C4-2B (cell line): ENCODE results near the gene PNMA6E.

Experiments
- H3K27ac ChIP-seq: fragments of 450-650 bp; 2 replicates; pipeline ENCODE4 v1.5.1; 2017
- CTCF ChIP-seq: fragments of 450-650 bp; conservative IDR thresholded peaks from 2 replicates; pipeline ENCODE4 v1.5.1; 2017; ENCODE audit warnings: mild to moderate bottlenecking
- ZFX ChIP-seq: fragments of 450-650 bp; IDR thresholded peaks from 2 replicates; pipeline ENCODE4 v1.6.1; 2017

PNMA6E gene

GRCh38 chrX:153441981-153442380 is 40.8 kb upstream of the PNMA6E start:
- no peak overlapping the region for H3K27ac ChIP-seq
- TF ChIP-seq CTCF (no peak), ZFX (no peak)

GRCh38 chrX:153441296-153441695 is 40.1 kb upstream of the PNMA6E start:
- H3K27ac ChIP-seq, result no peak overlapping the region
- TF ChIP-seq ZFX (no peak), CTCF (no peak)

- TF ChIP-seq ZFX (no peak), CTCF (no peak)
- H3K27ac ChIP-seq, result no peak overlapping the region
These were observed 39.5 kb upstream of the PNMA6E start for GRCh38 chrX:153440556-153441135.

GRCh38 chrX:153439977-153440376 is 38.8 kb upstream of the PNMA6E start:
- no peak overlapping the region for H3K27ac ChIP-seq
- no peak for TF ChIP-seq ZFX
- no peak for TF ChIP-seq CTCF

GRCh38 chrX:153438532-153438931 is 37.4 kb upstream of the PNMA6E start:
- TF ChIP-seq ZFX (no peak), CTCF (no peak; the same call in 1 of the 2 replicates)

GRCh38 chrX:153435845-153436244 is 34.7 kb upstream of the PNMA6E start:
- no peak for TF ChIP-seq ZFX
- no peak for TF ChIP-seq CTCF
- no peak overlapping the region for H3K27ac ChIP-seq

More at GRCh38 chrX:153438532-153438931, 37.4 kb upstream of the PNMA6E start:
- H3K27ac ChIP-seq, result no peak overlapping the region

- H3K27ac ChIP-seq, result no peak overlapping the region
- TF ChIP-seq ZFX (no peak), CTCF (no peak)
These were observed 33.7 kb upstream of the PNMA6E start for GRCh38 chrX:153434801-153435200.
